Neural crest cell (in vitro differentiated cells): ENCODE measurements around the gene GPRC5C. TPM values are rescaled to one million over a fixed set of nuclear protein-coding genes. Genes with fewer than 3 reads are reported as not detected.

Experiments used
- DNase-seq: peaks from one replicate; pipeline ENCODE4 v3.0.0; 2021; ENCODE audit warnings: low read depth, mixed read lengths, low spot score
- H3K27ac Mint-ChIP-seq: one replicate; pipeline ENCODE4 v1.8.0; 2021; ENCODE audit warnings: mild to moderate bottlenecking, mixed read lengths; ENCODE audit not compliant: unreplicated experiment
- H3K27me3 Mint-ChIP-seq: 2 replicates; pipeline ENCODE4 v1.8.0; 2021; ENCODE audit warnings: low read depth, mild to moderate bottlenecking, mixed read lengths
- H3K36me3 Mint-ChIP-seq: 2 replicates; pipeline ENCODE4 v1.8.0; 2021; ENCODE audit warnings: low read depth, mild to moderate bottlenecking, mixed read lengths
- H3K4me1 Mint-ChIP-seq: 2 replicates; pipeline ENCODE4 v1.8.0; 2021; ENCODE audit warnings: mixed read lengths
- H3K4me3 Mint-ChIP-seq: one replicate; pipeline ENCODE4 v1.8.0; 2021; ENCODE audit warnings: mild to moderate bottlenecking, mixed read lengths
- H3K9me3 Mint-ChIP-seq: 2 replicates; pipeline ENCODE4 v1.8.0; 2021; ENCODE audit warnings: mixed read lengths
- total RNA-seq: library from RNA; stranded (reverse); gene quantifications from 2 replicates; pipeline ENCODE4 v1.2.1, GENCODE V29; 2021
- TF ChIP-seq, protein P1 (sequence below): fragments of 200-600 bp; sonication (generic); conservative IDR thresholded peaks from 2 replicates; pipeline ENCODE4 v1.5.0; 2021; ENCODE audit warnings: antibody characterized with exemption, mild to moderate bottlenecking

GPRC5C gene
- total RNA-seq, 1 donor from 2014 or later: 4.6 TPM

DNA sequence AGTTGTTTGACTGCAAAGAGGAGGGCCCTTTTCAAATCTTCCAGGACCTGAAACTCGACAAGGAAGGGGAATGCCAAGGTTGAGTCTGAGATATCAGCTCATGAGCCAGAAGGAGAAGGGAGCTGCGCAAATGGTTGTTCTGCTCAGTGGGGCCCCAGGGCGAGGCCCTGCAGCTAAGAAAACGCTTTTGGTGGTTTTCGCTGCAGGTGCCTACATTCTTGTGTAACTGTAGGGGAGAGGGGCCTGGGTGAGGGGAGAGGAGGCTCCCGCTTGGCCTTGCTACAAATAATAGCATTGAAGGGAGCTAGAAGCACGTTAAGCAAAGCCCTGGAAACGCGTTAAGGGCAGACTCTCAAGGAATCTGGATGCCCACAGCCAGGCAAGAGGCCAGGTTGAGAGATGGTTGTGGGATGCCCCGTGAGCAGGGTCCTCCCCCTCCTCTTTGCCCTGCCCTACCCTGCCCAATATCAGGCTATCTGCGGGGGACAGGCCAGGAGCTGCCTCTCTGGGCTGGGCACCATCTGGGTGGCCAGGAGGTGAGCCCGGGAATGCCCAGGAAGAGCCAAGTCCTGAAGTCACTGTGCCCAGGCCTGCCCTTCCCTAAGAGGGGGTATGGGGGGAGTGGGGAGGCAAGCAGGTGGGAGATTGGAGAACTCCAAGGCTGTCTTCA, 42.7 kb upstream of the GPRC5C start:
- Mint-ChIP-seq H3K4me1 (no peaks in the 10 kb centered on the region), H3K27ac (peak overlapping the region; percentile 67), H3K9me3 (no peaks in the 10 kb centered on the region), H3K27me3 (no peaks in the 10 kb centered on the region), H3K36me3 (no peaks in the 10 kb centered on the region), H3K4me3 (no peak overlapping the region)
- no peak for DNase-seq
- TF ChIP-seq, protein P1, sequence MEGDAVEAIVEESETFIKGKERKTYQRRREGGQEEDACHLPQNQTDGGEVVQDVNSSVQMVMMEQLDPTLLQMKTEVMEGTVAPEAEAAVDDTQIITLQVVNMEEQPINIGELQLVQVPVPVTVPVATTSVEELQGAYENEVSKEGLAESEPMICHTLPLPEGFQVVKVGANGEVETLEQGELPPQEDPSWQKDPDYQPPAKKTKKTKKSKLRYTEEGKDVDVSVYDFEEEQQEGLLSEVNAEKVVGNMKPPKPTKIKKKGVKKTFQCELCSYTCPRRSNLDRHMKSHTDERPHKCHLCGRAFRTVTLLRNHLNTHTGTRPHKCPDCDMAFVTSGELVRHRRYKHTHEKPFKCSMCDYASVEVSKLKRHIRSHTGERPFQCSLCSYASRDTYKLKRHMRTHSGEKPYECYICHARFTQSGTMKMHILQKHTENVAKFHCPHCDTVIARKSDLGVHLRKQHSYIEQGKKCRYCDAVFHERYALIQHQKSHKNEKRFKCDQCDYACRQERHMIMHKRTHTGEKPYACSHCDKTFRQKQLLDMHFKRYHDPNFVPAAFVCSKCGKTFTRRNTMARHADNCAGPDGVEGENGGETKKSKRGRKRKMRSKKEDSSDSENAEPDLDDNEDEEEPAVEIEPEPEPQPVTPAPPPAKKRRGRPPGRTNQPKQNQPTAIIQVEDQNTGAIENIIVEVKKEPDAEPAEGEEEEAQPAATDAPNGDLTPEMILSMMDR: no peak

GRCh38 chr17:74389937-74390679, 41.8 kb upstream of the GPRC5C start:
- no peaks in the 10 kb centered on the region for H3K27me3 Mint-ChIP-seq
- no peak for DNase-seq
- no peaks in the 10 kb centered on the region for H3K9me3 Mint-ChIP-seq
- no peaks in the 10 kb centered on the region for H3K36me3 Mint-ChIP-seq
- TF ChIP-seq, protein P1: no peak
- H3K4me1 Mint-ChIP-seq: no peaks in the 10 kb centered on the region
- H3K4me3 Mint-ChIP-seq: no peak overlapping the region
- no peak overlapping the region for H3K27ac Mint-ChIP-seq

GRCh38 chr17:74390680-74391653, 40.9 kb upstream of the GPRC5C start:
- TF ChIP-seq, protein P1: no peak
- H3K36me3 Mint-ChIP-seq: no peaks in the 10 kb centered on the region
- H3K9me3 Mint-ChIP-seq: no peaks in the 10 kb centered on the region
- no peak overlapping the region for H3K27ac Mint-ChIP-seq
- no peak overlapping the region for H3K4me3 Mint-ChIP-seq
- no peak for DNase-seq
- no peaks in the 10 kb centered on the region for H3K4me1 Mint-ChIP-seq
- no peaks in the 10 kb centered on the region for H3K27me3 Mint-ChIP-seq

GRCh38 chr17:74391771-74392170, 40.1 kb upstream of the GPRC5C start:
- Mint-ChIP-seq H3K27ac (no peak overlapping the region), H3K4me1 (no peaks in the 10 kb centered on the region), H3K9me3 (no peaks in the 10 kb centered on the region)

GRCh38 chr17:74392848-74393247, 39.0 kb upstream of the GPRC5C start:
- no peak overlapping the region for H3K4me3 Mint-ChIP-seq
- TF ChIP-seq, protein P1: no peak
- no peaks in the 10 kb centered on the region for H3K4me1 Mint-ChIP-seq
- no peaks in the 10 kb centered on the region for H3K27me3 Mint-ChIP-seq
- no peaks in the 10 kb centered on the region for H3K9me3 Mint-ChIP-seq
- no peak overlapping the region for H3K27ac Mint-ChIP-seq
- DNase-seq: no peak
- no peaks in the 10 kb centered on the region for H3K36me3 Mint-ChIP-seq

More at GRCh38 chr17:74391771-74392170, 40.1 kb upstream of the GPRC5C start:
- Mint-ChIP-seq H3K4me3 (no peak overlapping the region), H3K36me3 (no peaks in the 10 kb centered on the region), H3K27me3 (no peaks in the 10 kb centered on the region)
- DNase-seq: no peak
- TF ChIP-seq, protein P1: no peak
